ENCODE results near the gene SOX10.
"Not testable (repeated sequence)": the region's sequence is repeated elsewhere in the genome, so short reads cannot be mapped to it uniquely, and the experiment has no call there.

SOX10 gene

GRCh38 chr22:37959231-37959825 is 25.0 kb downstream of the SOX10 start:
- no peak for DNase-seq

DNA sequence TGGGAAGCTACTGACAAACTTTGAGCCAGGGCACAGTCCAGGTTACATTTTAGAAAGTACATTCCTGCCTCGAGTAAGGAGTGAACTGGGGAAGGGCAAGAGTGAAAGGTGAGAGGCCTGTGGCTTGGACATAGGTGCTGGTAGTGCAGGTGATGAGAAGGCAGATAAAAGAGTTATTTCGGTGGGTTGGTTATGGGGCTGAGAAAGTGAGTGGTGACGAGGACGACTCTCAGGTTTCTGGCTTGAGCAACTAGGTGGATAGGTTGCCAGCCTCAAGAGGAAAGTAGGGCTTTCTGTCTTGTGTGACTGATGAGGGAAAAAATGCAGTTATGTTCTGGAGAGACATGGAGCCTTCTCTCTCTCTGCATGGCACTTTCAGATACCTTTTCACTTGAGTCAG is 27.1 kb downstream of the SOX10 start:
- DNase-seq, result no peak

- DNase-seq, result not testable (repeated sequence)
Observed at GRCh38 chr22:37955825-37956397, 28.4 kb downstream of the SOX10 start.

GRCh38 chr22:37954686-37955085 is 29.7 kb downstream of the SOX10 start:
- DNase-seq, result no peak

GRCh38 chr22:37953437-37954179 is 30.7 kb downstream of the SOX10 start, which contains the start of the genes C22orf23 and POLR2F:
TSS of gene C22orf23 (minus strand) at chr22:37953601. CDS start at chr22:37953149, 452 bp downstream.
TSS of gene POLR2F (plus strand) at chr22:37953699. CDS start at chr22:37953788, 89 bp downstream.
- peak; percentile 95 to 96 for DNase-seq

GRCh38 chr22:37953062-37953436 is 31.3 kb downstream of the SOX10 start:
- no peak for DNase-seq

GRCh38 chr22:37952629-37953028 is 31.7 kb downstream of the SOX10 start:
- not testable (repeated sequence) for DNase-seq

DNA sequence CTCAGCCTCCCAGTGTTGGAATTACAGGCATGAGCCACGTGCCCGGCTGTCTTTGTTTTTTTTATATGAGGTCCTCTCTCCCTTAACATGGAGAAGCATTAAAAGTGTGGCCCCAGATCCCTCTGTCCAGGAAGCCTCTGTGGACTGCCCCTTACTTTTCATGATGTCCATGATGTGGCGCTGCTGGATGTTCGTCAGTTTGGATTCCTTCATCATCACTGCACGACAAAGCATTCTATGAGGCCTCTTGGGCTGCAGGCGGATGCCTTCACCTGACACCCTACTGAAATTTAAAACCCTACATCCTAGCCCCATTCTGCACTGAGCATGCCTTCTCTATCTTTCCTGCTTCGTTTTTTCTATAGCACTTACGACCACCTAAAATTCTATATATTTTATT is 33.0 kb downstream of the SOX10 start:
- no peak for DNase-seq

- not testable (repeated sequence) for DNase-seq
Observed at GRCh38 chr22:37947142-37947795, 37.1 kb downstream of the SOX10 start.

DNA sequence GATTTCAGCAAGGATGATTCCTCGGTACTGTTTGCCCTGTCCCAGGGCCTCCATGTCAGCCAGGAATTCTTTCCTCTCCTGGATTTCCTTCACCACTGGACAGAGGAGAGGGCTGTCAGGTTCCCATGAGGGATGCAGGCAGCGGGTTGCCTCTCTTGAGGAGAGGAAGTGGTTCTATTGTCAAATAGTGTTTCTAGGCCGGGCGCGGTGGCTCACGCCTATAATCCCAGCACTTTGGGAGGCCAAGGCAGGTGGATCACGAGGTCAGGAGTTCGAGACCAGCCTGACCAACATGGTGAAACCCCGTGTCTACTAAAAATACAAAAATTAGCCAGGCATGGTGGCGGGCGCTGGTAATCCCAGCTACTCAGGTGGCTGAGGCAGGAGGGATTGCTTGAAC is 39.9 kb downstream of the SOX10 start:
- not testable (repeated sequence) for DNase-seq

DNA sequence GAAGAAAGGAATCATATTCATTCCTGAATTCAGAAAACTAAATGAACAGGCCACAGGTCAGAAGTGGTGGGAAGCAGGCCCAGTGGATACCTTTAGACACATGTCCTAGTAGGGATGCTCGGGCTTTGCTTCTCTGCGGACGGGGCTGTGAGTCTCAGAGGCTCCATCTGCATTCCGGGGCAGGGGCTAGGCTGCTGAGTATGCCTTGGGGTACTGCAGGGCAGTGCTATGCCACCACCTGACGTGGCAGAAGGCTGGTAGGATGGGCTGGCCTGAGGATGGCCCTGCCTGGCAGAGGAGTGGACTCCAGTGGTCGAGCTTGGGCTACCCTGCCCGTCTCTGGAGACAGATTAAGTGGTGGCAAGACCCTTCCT is 40.5 kb downstream of the SOX10 start:
- no peak for DNase-seq

GRCh38 chr22:37943136-37943824 is 41.1 kb downstream of the SOX10 start:
- no peak for DNase-seq

DNA sequence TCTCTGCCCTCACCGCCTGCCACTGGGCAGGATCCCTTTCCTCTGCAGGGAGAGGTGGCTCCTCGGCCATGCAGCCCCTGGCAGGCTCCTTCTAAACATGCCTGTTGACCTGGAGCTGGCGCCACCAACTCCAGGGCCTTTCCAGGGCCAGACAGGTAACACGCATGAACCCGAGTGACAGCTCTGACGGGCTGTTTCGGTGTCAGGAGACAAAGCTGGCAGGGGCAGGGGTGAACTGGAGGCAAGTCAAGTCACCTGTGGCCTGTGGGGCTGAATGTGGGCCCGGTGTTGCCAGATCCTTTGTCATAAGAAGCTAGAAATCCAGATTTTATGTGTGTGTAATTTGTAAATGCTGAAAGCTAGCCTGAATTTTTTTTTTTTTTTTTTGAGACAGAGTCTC is 42.2 kb downstream of the SOX10 start:
- DNase-seq, result no peak

DNA sequence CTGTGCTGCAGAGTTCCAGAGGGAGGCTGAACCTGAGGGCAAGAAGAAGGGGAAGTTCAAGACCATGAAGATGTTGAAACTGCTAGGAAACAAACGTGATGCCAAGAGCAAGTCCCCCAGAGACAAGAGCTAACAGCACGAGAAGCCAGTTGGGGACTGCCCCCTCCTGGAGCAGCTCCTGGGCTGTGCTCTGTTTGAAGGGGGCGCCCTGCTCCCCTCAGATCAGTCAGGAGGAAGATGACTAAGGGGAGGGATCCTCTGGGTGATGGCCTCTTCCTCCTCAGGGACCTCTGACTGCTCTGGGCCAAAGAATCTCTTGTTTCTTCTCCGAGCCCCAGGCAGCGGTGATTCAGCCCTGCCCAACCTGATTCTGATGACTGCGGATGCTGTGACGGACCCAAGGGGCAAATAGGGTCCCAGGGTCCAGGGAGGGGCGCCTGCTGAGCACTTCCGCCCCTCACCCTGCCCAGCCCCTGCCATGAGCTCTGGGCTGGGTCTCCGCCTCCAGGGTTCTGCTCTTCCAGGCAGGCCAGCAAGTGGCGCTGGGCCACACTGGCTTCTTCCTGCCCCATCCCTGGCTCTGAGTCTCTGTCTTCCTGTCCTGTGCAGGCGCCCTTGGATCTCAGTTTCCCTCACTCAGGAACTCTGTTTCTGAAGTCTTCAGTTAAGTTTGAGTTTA is 43.5 kb downstream of the SOX10 start:
- DNase-seq, result no peak

- DNase-seq, result peak; percentile 84 to 85
Observed at GRCh38 chr22:37933711-37934376, 50.5 kb downstream of the SOX10 start.

DNA sequence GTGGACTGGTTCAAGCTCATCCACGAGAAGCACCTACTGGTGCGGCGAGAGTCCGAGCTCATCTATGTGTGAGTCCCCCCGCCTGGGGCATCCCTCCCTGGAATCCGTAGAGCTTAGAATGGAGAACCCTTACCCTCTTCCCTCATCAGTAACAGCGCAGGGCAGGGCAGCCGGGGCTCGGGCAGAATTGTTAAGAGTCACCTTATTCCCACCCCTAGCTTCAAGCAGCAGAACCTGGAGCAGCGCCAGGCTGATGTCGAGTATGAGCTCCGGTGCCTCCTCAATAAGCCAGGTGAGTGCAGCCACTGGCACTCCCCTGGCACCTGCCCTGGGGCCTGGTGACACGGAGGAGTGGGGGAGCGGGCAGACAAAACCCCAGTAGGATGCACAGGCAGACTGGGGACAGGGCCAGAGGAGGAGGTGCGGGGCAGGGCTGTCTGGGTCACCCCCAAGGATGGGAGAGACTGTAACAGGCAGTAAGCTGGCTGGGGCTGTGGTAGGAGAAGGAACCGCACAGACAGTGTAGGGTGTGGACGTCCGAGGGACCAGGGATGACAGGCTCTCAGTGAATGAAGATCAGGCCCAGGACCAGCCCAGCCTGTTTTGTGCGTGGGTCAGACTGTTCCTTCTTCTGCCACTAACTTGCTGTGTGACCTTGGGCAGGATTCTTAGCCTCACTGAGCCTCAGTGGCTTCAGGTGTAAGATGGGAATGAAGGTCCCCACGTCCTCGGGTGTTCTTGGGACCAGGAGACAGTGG is 51.4 kb downstream of the SOX10 start:
- no peak for DNase-seq

DNA sequence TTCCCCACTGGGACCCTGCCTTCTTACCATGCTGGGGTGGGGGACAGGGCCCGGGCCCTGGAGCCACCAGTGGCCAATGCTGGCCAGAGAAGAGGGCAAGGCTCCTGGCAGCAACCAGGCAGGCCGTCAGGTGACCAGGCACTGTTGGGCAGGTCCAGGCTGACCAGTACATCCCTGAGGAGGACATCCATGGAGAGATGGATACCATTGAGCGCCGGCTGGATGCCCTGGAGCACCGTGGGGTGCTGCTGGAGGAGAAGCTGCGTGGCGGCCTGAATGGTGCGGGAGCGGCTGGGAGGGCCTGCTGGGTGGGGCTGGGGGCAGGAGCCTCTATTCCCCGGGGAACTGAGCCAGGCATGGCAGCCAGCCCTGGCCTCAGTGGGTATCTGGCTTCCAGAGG is 52.0 kb downstream of the SOX10 start:
- no peak for DNase-seq

DNA sequence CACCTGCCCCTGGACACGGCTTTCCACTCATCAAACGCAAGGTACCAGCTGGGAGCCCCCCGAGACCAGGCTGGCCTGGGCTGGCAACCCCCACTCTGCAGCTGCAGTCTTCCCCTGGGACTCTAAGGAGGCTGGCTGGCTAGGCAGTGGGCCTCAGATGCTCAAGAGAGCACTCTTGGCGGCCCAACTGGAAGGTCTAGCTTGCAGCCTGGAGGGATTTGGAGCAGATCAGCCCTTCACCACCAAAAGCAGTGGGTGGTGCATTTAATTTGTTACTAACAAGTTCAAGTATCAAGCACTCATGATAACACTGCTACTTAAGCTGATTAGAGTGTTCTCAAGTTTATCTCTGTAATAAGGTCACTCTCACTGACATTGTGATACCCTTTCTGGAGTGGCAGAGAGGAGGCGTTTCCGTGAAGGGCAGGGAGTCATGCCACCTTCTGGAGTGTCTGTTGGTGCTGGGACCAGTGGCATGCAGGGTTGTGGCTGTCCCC is 52.4 kb downstream of the SOX10 start:
- no peak for DNase-seq

GRCh38 chr22:37930952-37931440 is 53.4 kb downstream of the SOX10 start:
- no peak for DNase-seq

DNA sequence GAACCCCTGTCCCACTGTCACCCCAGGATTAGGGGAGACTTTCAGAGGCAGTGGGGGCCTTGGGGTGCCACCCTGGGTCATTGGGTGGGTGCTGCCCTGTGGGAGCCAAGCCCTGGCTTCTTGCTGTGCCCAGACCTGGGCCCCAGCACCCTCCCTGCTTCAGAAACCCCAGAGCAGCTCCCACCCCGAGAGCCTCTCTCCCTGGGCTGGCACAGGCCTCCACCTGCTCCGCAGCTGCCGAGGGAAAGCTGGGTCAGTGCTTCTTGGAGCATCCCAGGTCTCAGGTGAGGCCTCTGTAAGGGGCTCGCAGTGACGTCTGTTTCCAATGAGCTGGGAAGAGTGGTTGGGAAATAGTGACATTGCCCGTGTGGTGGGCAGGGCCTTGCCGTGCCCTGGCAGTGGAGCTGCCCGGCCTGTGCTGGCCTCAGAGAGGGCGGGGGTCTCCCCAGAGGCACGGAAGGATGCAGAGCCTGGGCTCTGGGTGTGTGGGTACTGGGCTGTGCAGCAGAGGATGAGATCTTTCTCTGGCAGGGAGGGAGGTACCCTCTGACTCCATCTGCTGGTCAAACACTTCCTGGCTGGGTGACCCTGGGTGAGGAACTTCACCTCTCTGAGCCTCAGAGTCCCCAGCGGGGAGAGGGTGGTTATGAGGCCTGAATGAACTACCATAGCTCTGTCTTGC is 53.9 kb downstream of the SOX10 start:
- no peak for DNase-seq

Data from stimulated activated CD4-positive, alpha-beta T cell treated with anti-CD3 and anti-CD28 coated beads, Interleukin-2, amount 100 ng/mL, for 48 hours (primary cell).